ENCODE results near the gene CSTF2.

- TF ChIP-seq TAF1 (IDR thresholded peaks at IDR 0.05; ENCODE audit: low read depth) (no peak), RAD21 (IDR thresholded peaks at IDR 0.05; ENCODE audit: low read depth) (no peak), MAX (IDR thresholded peaks at IDR 0.05) (no peak), EP300 (IDR thresholded peaks at IDR 0.05; ENCODE audit: borderline replicate concordance) (no peak), YY1 (IDR thresholded peaks at IDR 0.05; ENCODE audit: low read depth) (no peak), CEBPB (IDR thresholded peaks at IDR 0.05) (no peak), ZBTB7A (IDR thresholded peaks at IDR 0.05; ENCODE audit: low read depth) (no peak), USF1 (IDR thresholded peaks at IDR 0.05) (no peak), TCF12 (IDR thresholded peaks at IDR 0.05; ENCODE audit: low read depth) (no peak), TEAD4 (IDR thresholded peaks at IDR 0.05) (no peak), NFIC (IDR thresholded peaks at IDR 0.05) (no peak)
These were observed 706 bp upstream of the CSTF2 start for GRCh38 chrX:100819534-100819836.

Data from Ishikawa (cell line).